ENCODE results near the gene PODXL. TPM values are rescaled to one million over a fixed set of nuclear protein-coding genes. Genes with fewer than 3 reads are reported as not detected.

PODXL gene
- total and polyA plus RNA-seq, 10 of the 15 experiments (the other 5 are each of a cell fraction or from before 2014, with no cell fraction given), result 0.04 to 1.8 (median 0.38) TPM

GRCh38 chr7:131511774-131512535, 44.5 kb downstream of the PODXL start:
- in situ Hi-C loops (cut with MboI), result loop anchor here (5.0 kb wide), 1 partner anchor 145 kb away; no protein-coding TSS in a partner anchor
- H3K4me3 ChIP-seq, result no peak overlapping the region
- BruUV-seq (replicated peaks), result no TSS peak
- ChIA-PET SMC1A (ENCODE audit: uncharacterized antibody, unreplicated experiment) (interaction anchor here (0.6 to 1.2 kb wide), 4 partner anchors 11 to 1025 kb away, joined by 3 to 5 read pairs (median 4); no protein-coding TSS in a partner anchor), CTCF (interaction anchor here (0.6 to 6.6 kb wide), 9 partner anchors 10 to 200 kb away, joined by 3 to 44 read pairs (median 3); no protein-coding TSS in a partner anchor), RAD21 (ENCODE audit: unreplicated experiment) (interaction anchor here (1.4 kb wide), 1 partner anchor 11 kb away, joined by 5 read pairs; no protein-coding TSS in a partner anchor), POLR2A (interaction anchor here (0.6 to 1.4 kb wide), 2 partner anchors 9 to 524 kb away, joined by 3 to 5 read pairs; no protein-coding TSS in a partner anchor)
- no peak overlapping the region for H3K4me2 ChIP-seq (ENCODE audit: control insufficient read depth, insufficient read depth)
- H3K27me3 ChIP-seq (replicated peaks in 1 of 2; ENCODE audit: control insufficient read depth in 2 of 2, insufficient read depth in 2 of 2, low read length in 1 of 2), result no peaks in the 10 kb centered on the region
- intact Hi-C loops (cut with micrococcal nuclease; ENCODE audit: unreplicated experiment), result no loop called here
- ATAC-seq (no peak), DNase-seq (ENCODE audit: low read depth, low spot score) (no peak), FAIRE-seq (no peak)
- 39% methylated on average over 15 of the region's 15 CpGs for WGBS (ENCODE audit: insufficient coverage, insufficient replicate concordance, low lambda C conversion rate, missing lambda C conversion rate)
- TF ChIP-seq PML (IDR thresholded peaks at IDR 0.05; ENCODE audit: low read length), result no peak
- TF ChIP-seq E2F8 (IDR thresholded peaks at IDR 0.05; ENCODE audit: low read depth, partially characterized antibody), result no peak
- no peak for TF ChIP-seq NKRF (conservative IDR thresholded peaks at IDR 0.05)
- no peak for TF ChIP-seq ATF3 (IDR thresholded peaks at IDR 0.05; ENCODE audit: borderline replicate concordance, extremely low read depth, low read depth, low read length)
- TF ChIP-seq CREM (IDR thresholded peaks at IDR 0.05; ENCODE audit: low read depth), result no peak
- no peak for TF ChIP-seq EZH2 (IDR thresholded peaks at IDR 0.05; ENCODE audit: borderline replicate concordance, control insufficient read depth, low read depth, low read length)
- TF ChIP-seq SIN3A (IDR thresholded peaks at IDR 0.05; ENCODE audit: low read depth, low read length), result no peak
- no peak for TF ChIP-seq CHD4 (IDR thresholded peaks at IDR 0.05)
- no peak for TF ChIP-seq BHLHE40 (IDR thresholded peaks at IDR 0.05; ENCODE audit: borderline replicate concordance in 1 of 2, low read depth in 2 of 2, low read length in 1 of 2)
- H3K9me3 ChIP-seq (replicated peaks; ENCODE audit: control insufficient read depth, insufficient read depth, low read length), result no peaks in the 10 kb centered on the region
- no peaks in the 10 kb centered on the region for H3K36me3 ChIP-seq (ENCODE audit: control insufficient read depth in 2 of 2, insufficient read depth in 2 of 2, low read length in 1 of 2)
- H4K20me1 ChIP-seq (ENCODE audit: control insufficient read depth, insufficient read depth), result no peaks in the 10 kb centered on the region
- no peak overlapping the region for H2AFZ ChIP-seq (ENCODE audit: control insufficient read depth, low read depth, low read length)
- H3K9ac ChIP-seq (ENCODE audit: control insufficient read depth, insufficient read depth, low read length), result no peak overlapping the region
- no peak overlapping the region for H3K27ac ChIP-seq (ENCODE audit: control insufficient read depth, insufficient read depth)
- no peaks in the 10 kb centered on the region for H3K4me1 ChIP-seq (ENCODE audit: control insufficient read depth, insufficient read depth, low read length)
- H3K79me2 ChIP-seq (ENCODE audit: control insufficient read depth, insufficient read depth, low read length), result no peaks in the 10 kb centered on the region
